ENCODE results near the gene WFDC12. TPM values are rescaled to one million over a fixed set of nuclear protein-coding genes. Genes with fewer than 3 reads are reported as not detected.

Gene WFDC12
- total RNA-seq, 2 donors from 2014 or later = not detected

DNA sequence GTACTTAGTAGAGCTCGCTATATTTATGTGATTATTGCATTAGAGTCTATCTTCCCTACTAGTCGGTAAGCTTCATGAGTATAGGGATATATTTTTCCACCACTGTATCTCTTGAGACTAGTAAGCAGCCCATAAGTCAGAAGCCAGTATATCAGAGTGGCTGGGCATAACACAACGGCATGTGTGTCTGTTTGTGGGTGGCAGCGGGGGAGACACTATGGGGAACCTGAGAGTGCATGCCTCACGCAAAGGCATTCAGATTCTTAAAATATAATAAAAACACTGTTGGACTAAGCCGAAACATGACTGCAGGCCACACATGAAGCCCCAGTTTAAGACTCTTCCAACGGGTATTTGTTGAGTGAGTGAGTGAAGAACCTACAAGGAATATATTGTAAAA is 31.4 kb downstream of the WFDC12 start:
- H3K27me3 Mint-ChIP-seq (ENCODE audit: insufficient read depth) = peaks cover 12% of the 10 kb centered on the region
- WGBS, 2 experiments (ENCODE audit: insufficient coverage in 1 of 2, insufficient read length in 1 of 2) = 90 to 93% methylated on average over 2 to 7 of the region's 7 CpGs
- peaks cover 8% of the 10 kb centered on the region for H3K4me1 Mint-ChIP-seq
- Histone ChIP-seq H3K4me1 (ENCODE audit: control insufficient read depth, insufficient read depth, low read length) (no peaks in the 10 kb centered on the region), H3K4me3 (ENCODE audit: low read length) (no peak overlapping the region), H3K36me3 (ENCODE audit: control insufficient read depth, insufficient read depth, low read length) (no peaks in the 10 kb centered on the region), H3K27me3 (ENCODE audit: control insufficient read depth, insufficient read depth, low read length, poor library complexity, severe bottlenecking) (no peaks in the 10 kb centered on the region), H3K9ac (ENCODE audit: extremely low read depth, low read length, poor library complexity, severe bottlenecking) (no peak overlapping the region), H3K27ac (ENCODE audit: low read depth, low read length) (no peak overlapping the region), H3K9me3 (ENCODE audit: control insufficient read depth, low read length) (no peaks in the 10 kb centered on the region)
- no peak for DNase-seq
- H3K36me3 Mint-ChIP-seq (ENCODE audit: low read depth) = no peaks in the 10 kb centered on the region
- H3K27ac Mint-ChIP-seq = no peak overlapping the region
- TF ChIP-seq CTCF (conservative IDR thresholded peaks at IDR 0.05) = no peak
- no peak overlapping the region for H3K4me3 Mint-ChIP-seq
- H3K9me3 Mint-ChIP-seq = peaks cover 5% of the 10 kb centered on the region

DNA sequence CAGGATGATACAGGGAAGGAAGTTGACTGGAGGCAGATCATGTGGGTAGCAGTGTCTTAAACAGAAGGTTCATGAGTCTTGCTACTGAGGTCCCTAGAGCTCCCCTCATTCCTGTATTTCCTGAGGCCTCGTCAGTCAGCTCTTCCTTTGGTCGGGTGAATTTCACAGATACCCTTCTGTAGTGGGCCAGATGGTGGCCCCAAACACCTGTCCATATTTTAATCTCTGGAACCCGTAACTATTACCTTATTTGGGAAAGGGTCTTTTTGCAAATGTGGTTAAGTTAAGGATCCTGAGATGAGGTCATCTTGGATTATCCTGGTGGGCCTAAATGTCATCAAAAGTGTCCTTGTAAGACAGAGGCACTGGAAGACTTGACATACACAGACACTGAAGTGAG is 32.9 kb downstream of the WFDC12 start:
- WGBS, 2 experiments (ENCODE audit: insufficient coverage in 1 of 2, insufficient read length in 1 of 2) = 93 to 100% methylated on average over 2 to 3 of the region's 3 CpGs
- H3K27me3 ChIP-seq (ENCODE audit: control insufficient read depth, insufficient read depth, low read length, poor library complexity, severe bottlenecking) = no peaks in the 10 kb centered on the region
- Mint-ChIP-seq H3K36me3 (ENCODE audit: low read depth) (peaks cover 3% of the 10 kb centered on the region), H3K4me3 (no peak overlapping the region), H3K27ac (no peak overlapping the region), H3K4me1 (peaks cover 11% of the 10 kb centered on the region), H3K27me3 (ENCODE audit: insufficient read depth) (no peaks in the 10 kb centered on the region), H3K9me3 (no peaks in the 10 kb centered on the region)
- no peak overlapping the region for H3K27ac ChIP-seq (ENCODE audit: low read depth, low read length)
- H3K9me3 ChIP-seq (ENCODE audit: control insufficient read depth, low read length) = no peaks in the 10 kb centered on the region
- H3K9ac ChIP-seq (ENCODE audit: extremely low read depth, low read length, poor library complexity, severe bottlenecking) = no peak overlapping the region
- H3K4me1 ChIP-seq (ENCODE audit: control insufficient read depth, insufficient read depth, low read length) = no peaks in the 10 kb centered on the region
- H3K36me3 ChIP-seq (ENCODE audit: control insufficient read depth, insufficient read depth, low read length) = no peaks in the 10 kb centered on the region
- H3K4me3 ChIP-seq (ENCODE audit: low read length) = no peak overlapping the region
- DNase-seq = no peak
- TF ChIP-seq CTCF (conservative IDR thresholded peaks at IDR 0.05) = no peak

GRCh38 chr20:45090481-45090880 is 33.8 kb downstream of the WFDC12 start:
- no peak overlapping the region for H3K27ac Mint-ChIP-seq
- no peaks in the 10 kb centered on the region for H3K9me3 Mint-ChIP-seq
- Histone ChIP-seq H3K27me3 (ENCODE audit: control insufficient read depth, insufficient read depth, low read length, poor library complexity, severe bottlenecking) (no peaks in the 10 kb centered on the region), H3K36me3 (ENCODE audit: control insufficient read depth, insufficient read depth, low read length) (no peaks in the 10 kb centered on the region), H3K27ac (ENCODE audit: low read depth, low read length) (no peak overlapping the region), H3K9ac (ENCODE audit: extremely low read depth, low read length, poor library complexity, severe bottlenecking) (no peak overlapping the region), H3K4me3 (ENCODE audit: low read length) (no peak overlapping the region), H3K4me1 (ENCODE audit: control insufficient read depth, insufficient read depth, low read length) (no peaks in the 10 kb centered on the region), H3K9me3 (ENCODE audit: control insufficient read depth, low read length) (no peaks in the 10 kb centered on the region)
- WGBS, 2 experiments (ENCODE audit: insufficient coverage in 1 of 2, insufficient read length in 1 of 2) = 91 to 100% methylated on average over 2 to 3 of the region's 3 CpGs
- H3K4me3 Mint-ChIP-seq = no peak overlapping the region
- peaks cover 7% of the 10 kb centered on the region for H3K4me1 Mint-ChIP-seq
- TF ChIP-seq CTCF (conservative IDR thresholded peaks at IDR 0.05) = no peak
- H3K36me3 Mint-ChIP-seq (ENCODE audit: low read depth) = peaks cover 11% of the 10 kb centered on the region
- no peaks in the 10 kb centered on the region for H3K27me3 Mint-ChIP-seq (ENCODE audit: insufficient read depth)
- DNase-seq = no peak
